Coronary artery (tissue), 2 donors: ENCODE results near the gene CLIC3.

Source experiments
- DNase-seq: peaks from one replicate; pipeline ENCODE4 v3.0.0-alpha.2; 2017; ENCODE audit warnings: low spot score
- H3K27ac ChIP-seq, 2 donors: fragments of 200-600 bp; sonication (generic); one replicate each; pipeline ENCODE4 v1.5.1; 2016 to 2019
- H3K4me3 ChIP-seq: fragments of 200-600 bp; sonication (generic); 2 replicates; pipeline ENCODE4 v1.5.1; 2016; ENCODE audit warnings: mild to moderate bottlenecking, moderate library complexity
- CTCF ChIP-seq: fragments of 200-600 bp; sonication (generic); IDR thresholded peaks from one replicate; pipeline ENCODE4 v1.5.1; 2019; ENCODE audit warnings: antibody characterized with exemption

The CLIC3 gene

GRCh38 chr9:136968333-136969127 lies 27.8 kb downstream of the CLIC3 start:
- Histone ChIP-seq H3K27ac (no peak overlapping the region), H3K4me3 (no peak overlapping the region)
- no peak for DNase-seq
- no peak for TF ChIP-seq CTCF

- TF ChIP-seq CTCF, result no peak
- no peak for DNase-seq
- H3K4me3 ChIP-seq, result peak overlapping the region; percentile 36
- H3K27ac ChIP-seq, result no peak overlapping the region
Measured at GRCh38 chr9:136965771-136966484, 30.4 kb downstream of the CLIC3 start.

GRCh38 chr9:136964833-136965422 lies 31.4 kb downstream of the CLIC3 start:
- DNase-seq, result no peak
- no peak overlapping the region for H3K27ac ChIP-seq

GRCh38 chr9:136964171-136964689 lies 32.1 kb downstream of the CLIC3 start:
- no peak overlapping the region for H3K27ac ChIP-seq
- no peak overlapping the region for H3K4me3 ChIP-seq
- no peak for DNase-seq
- no peak for TF ChIP-seq CTCF

More at GRCh38 chr9:136964833-136965422, 31.4 kb downstream of the CLIC3 start:
- no peak for TF ChIP-seq CTCF
- no peak overlapping the region for H3K4me3 ChIP-seq

DNA sequence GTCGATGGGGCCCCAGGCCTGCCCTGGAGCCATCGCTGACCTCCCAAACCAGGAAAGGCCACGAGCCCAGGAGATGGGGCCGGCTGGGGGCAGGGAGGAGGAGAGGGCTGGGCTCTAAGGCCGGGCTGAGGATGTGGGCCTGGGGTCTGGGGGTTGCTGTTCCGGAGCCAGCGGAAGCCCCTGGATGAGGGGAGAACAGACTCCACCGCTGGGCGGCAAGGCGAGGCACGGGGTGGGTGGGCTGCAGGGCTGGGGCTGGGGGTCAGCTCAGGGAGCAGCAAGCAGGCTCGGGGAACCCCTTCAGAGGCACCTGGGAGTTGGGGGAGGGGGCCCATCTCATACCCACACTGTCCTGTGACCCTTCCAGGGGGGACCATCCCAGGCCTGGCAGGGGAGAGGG lies 32.6 kb downstream of the CLIC3 start:
- no peak for DNase-seq
- no peak for TF ChIP-seq CTCF
- no peak overlapping the region for H3K4me3 ChIP-seq
- H3K27ac ChIP-seq, result no peak overlapping the region

DNA sequence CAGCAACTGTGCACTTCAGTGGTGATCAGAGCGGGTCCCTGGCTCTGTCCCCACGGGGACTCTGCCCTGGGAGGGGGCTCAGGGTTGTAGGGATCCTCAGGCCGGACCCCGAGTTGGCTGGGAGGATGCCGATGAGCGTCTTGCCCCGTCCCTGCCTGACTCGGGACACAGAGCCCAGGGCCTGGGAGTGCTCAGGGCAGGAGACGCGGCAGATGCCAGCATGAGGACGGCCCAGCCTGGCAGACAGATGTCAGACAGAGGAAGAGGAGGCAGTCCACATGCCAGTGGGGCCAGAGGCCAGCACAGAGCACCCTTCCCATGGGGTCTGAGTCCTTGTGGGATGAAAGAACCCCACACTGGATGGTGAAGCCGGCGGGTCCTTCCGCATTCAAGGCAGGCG lies 33.0 kb downstream of the CLIC3 start:
- Histone ChIP-seq H3K4me3 (no peak overlapping the region), H3K27ac (peak overlapping the region in 1 of 2 donors; percentile 6)
- no peak for TF ChIP-seq CTCF
- no peak for DNase-seq
